ENCODE measurements around the gene PCBP3.

DNA sequence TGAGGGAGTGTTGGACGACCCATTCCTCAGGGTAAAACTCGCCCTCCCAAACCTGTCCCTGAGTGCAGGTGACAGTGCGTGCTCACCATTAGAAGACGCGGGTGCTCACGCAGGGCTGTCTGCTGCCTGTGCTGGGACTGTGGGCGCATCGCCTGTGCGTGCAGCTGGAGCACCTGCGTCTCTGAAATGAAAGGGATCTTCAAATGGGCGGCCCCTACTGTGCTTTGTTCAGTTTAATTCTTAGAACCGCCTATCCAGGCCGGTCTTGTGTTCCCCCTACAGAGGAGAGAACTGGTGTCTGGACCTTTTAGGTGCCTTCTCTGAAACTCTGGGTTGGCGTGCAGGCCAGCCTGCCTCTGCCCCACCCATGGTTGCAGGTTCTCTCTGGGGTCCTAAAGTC is 125.8 kb downstream of the PCBP3 start:
- TF ChIP-seq POLR2A (IDR thresholded peaks at IDR 0.05; ENCODE audit: extremely low read depth, insufficient read length) = no peak
- TF ChIP-seq, protein P1, sequence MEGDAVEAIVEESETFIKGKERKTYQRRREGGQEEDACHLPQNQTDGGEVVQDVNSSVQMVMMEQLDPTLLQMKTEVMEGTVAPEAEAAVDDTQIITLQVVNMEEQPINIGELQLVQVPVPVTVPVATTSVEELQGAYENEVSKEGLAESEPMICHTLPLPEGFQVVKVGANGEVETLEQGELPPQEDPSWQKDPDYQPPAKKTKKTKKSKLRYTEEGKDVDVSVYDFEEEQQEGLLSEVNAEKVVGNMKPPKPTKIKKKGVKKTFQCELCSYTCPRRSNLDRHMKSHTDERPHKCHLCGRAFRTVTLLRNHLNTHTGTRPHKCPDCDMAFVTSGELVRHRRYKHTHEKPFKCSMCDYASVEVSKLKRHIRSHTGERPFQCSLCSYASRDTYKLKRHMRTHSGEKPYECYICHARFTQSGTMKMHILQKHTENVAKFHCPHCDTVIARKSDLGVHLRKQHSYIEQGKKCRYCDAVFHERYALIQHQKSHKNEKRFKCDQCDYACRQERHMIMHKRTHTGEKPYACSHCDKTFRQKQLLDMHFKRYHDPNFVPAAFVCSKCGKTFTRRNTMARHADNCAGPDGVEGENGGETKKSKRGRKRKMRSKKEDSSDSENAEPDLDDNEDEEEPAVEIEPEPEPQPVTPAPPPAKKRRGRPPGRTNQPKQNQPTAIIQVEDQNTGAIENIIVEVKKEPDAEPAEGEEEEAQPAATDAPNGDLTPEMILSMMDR (IDR thresholded peaks at IDR 0.05; ENCODE audit: low read depth, low read length) = no peak
- TF ChIP-seq, protein P2, sequence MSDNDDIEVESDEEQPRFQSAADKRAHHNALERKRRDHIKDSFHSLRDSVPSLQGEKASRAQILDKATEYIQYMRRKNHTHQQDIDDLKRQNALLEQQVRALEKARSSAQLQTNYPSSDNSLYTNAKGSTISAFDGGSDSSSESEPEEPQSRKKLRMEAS (IDR thresholded peaks at IDR 0.05; ENCODE audit: low read depth, low read length) = no peak
